GM19324 (cell line): Measurements from ENCODE around the gene TBC1D13.
A peak's percentile ranks its signal among the peaks of the same experiment; 100 is the strongest.
"Not testable (repeated sequence)": the region's sequence is repeated elsewhere in the genome, so short reads cannot be mapped to it uniquely, and the experiment has no call there.

Experiments used
- ATAC-seq: cut with Tn5 transposase; IDR thresholded peaks from one replicate; pipeline ENCODE4 v1.9.1; 2021; ENCODE audit warnings: mild to moderate bottlenecking, moderate library complexity; ENCODE audit not compliant: unreplicated experiment, low FRiP score

Gene TBC1D13

GRCh38 chr9:128781187-128782070, 5.6 kb upstream of the TBC1D13 start:
- ATAC-seq, result no peak

GRCh38 chr9:128782669-128783068, 4.4 kb upstream of the TBC1D13 start:
- ATAC-seq, result no peak

- ATAC-seq, result no peak
Measured at GRCh38 chr9:128785427-128785826, 1.6 kb upstream of the TBC1D13 start.

- no peak for ATAC-seq
Measured at GRCh38 chr9:128787659-128788058, 606 bp downstream of the TBC1D13 start.

GRCh38 chr9:128788445-128788844, 1.4 kb downstream of the TBC1D13 start:
- ATAC-seq, result no peak

- no peak for ATAC-seq
Measured at GRCh38 chr9:128790536-128790935, 3.5 kb downstream of the TBC1D13 start.

- ATAC-seq, result no peak
Measured at GRCh38 chr9:128792134-128792533, 5.1 kb downstream of the TBC1D13 start.

- ATAC-seq, result no peak
Measured at GRCh38 chr9:128792978-128793686, 6.1 kb downstream of the TBC1D13 start.

- not testable (repeated sequence) for ATAC-seq
Measured at GRCh38 chr9:128794961-128795360, 7.9 kb downstream of the TBC1D13 start.

- no peak for ATAC-seq
Measured at GRCh38 chr9:128798896-128799295, 11.8 kb downstream of the TBC1D13 start.

- ATAC-seq, result no peak
Measured at GRCh38 chr9:128800061-128800460, 13.0 kb downstream of the TBC1D13 start.

GRCh38 chr9:128802482-128802881, 15.4 kb downstream of the TBC1D13 start:
- ATAC-seq, result no peak

GRCh38 chr9:128805661-128806060, 18.6 kb downstream of the TBC1D13 start:
- ATAC-seq, result no peak

- ATAC-seq, result no peak
Measured at GRCh38 chr9:128807827-128808226, 20.8 kb downstream of the TBC1D13 start.

- no peak for ATAC-seq
Measured at GRCh38 chr9:128808543-128808942, 21.5 kb downstream of the TBC1D13 start.

- no peak for ATAC-seq
Measured at GRCh38 chr9:128809036-128809599, 22.1 kb downstream of the TBC1D13 start.

- ATAC-seq, result no peak
Measured at GRCh38 chr9:128809831-128810230, 22.8 kb downstream of the TBC1D13 start.

GRCh38 chr9:128810873-128811272, 23.8 kb downstream of the TBC1D13 start:
- no peak for ATAC-seq

GRCh38 chr9:128818099-128818838, 31.2 kb downstream of the TBC1D13 start, which contains the start of gene ENDOG:
Gene ENDOG, plus strand, starts transcription at chr9:128818500. Its CDS starts 185 bp downstream, at chr9:128818685.
- peak; percentile 89 for ATAC-seq

GRCh38 chr9:128818839-128819715, 32.0 kb downstream of the TBC1D13 start:
- peak; percentile 39 for ATAC-seq
